ENCODE measurements around the gene WDPCP.
"Not testable (repeated sequence)": the region's sequence is repeated elsewhere in the genome, so short reads cannot be mapped to it uniquely, and the experiment has no call there.

Gene WDPCP

GRCh38 chr2:63124218-63124617, 464.1 kb downstream of the WDPCP start:
- DNase-seq (ENCODE audit: low spot score) (no peak), FAIRE-seq (no peak)

GRCh38 chr2:63122921-63123320, 465.4 kb downstream of the WDPCP start:
- no peak for FAIRE-seq

GRCh38 chr2:63121055-63121834, 467.0 kb downstream of the WDPCP start:
- DNase-seq (ENCODE audit: low spot score) (no peak), FAIRE-seq (no peak)

More at GRCh38 chr2:63122921-63123320, 465.4 kb downstream of the WDPCP start:
- DNase-seq (ENCODE audit: low spot score) = no peak

GRCh38 chr2:63118821-63119220, 469.5 kb downstream of the WDPCP start:
- FAIRE-seq (no peak), DNase-seq (ENCODE audit: low spot score) (no peak)

- no peak for FAIRE-seq
- DNase-seq (ENCODE audit: low spot score) = no peak
These were observed 483.8 kb downstream of the WDPCP start for GRCh38 chr2:63104482-63104881.

- DNase-seq (ENCODE audit: low spot score) (no peak), FAIRE-seq (no peak)
These were observed 486.3 kb downstream of the WDPCP start for GRCh38 chr2:63101954-63102353.

- DNase-seq (ENCODE audit: low spot score) = no peak
- no peak for FAIRE-seq
These were observed 489.2 kb downstream of the WDPCP start for GRCh38 chr2:63099032-63099431.

GRCh38 chr2:63096491-63096890, 491.8 kb downstream of the WDPCP start:
- DNase-seq (ENCODE audit: low spot score) = no peak
- FAIRE-seq = no peak

GRCh38 chr2:63093502-63093901, 494.8 kb downstream of the WDPCP start:
- FAIRE-seq (no peak), DNase-seq (ENCODE audit: low spot score) (no peak)

GRCh38 chr2:63092857-63093256, 495.4 kb downstream of the WDPCP start:
- DNase-seq (ENCODE audit: low spot score) (no peak), FAIRE-seq (no peak)

GRCh38 chr2:63092401-63092800, 495.9 kb downstream of the WDPCP start:
- no peak for FAIRE-seq

GRCh38 chr2:63086687-63087086, 501.6 kb downstream of the WDPCP start:
- FAIRE-seq (no peak), DNase-seq (ENCODE audit: low spot score) (no peak)

More at GRCh38 chr2:63092401-63092800, 495.9 kb downstream of the WDPCP start:
- DNase-seq (ENCODE audit: low spot score) = no peak

- DNase-seq (ENCODE audit: low spot score) (no peak), FAIRE-seq (no peak)
These were observed 506.9 kb downstream of the WDPCP start for GRCh38 chr2:63081404-63081803.

- peak; percentile 80 for FAIRE-seq
- peak; percentile 55 for DNase-seq (ENCODE audit: low spot score)
These were observed 509.2 kb downstream of the WDPCP start for GRCh38 chr2:63078852-63079606.

- DNase-seq (ENCODE audit: low spot score); FAIRE-seq: not testable (repeated sequence)
These were observed 513.9 kb downstream of the WDPCP start for GRCh38 chr2:63074399-63074798.

- FAIRE-seq = no peak
- no peak for DNase-seq (ENCODE audit: low spot score)
These were observed 514.3 kb downstream of the WDPCP start for GRCh38 chr2:63073994-63074393.

GRCh38 chr2:63071664-63072063, 516.6 kb downstream of the WDPCP start:
- FAIRE-seq (no peak), DNase-seq (ENCODE audit: low spot score) (no peak)
